SK-N-MC (cell line): Measurements from ENCODE around the gene SBF2.

Source experiments
- EZH2 ChIP-seq: fragments of 200-600 bp; sonication (generic); IDR thresholded peaks from one replicate; pipeline ENCODE4 v1.6.1; 2017; ENCODE audit warnings: antibody characterized with exemption
- FOXP2 ChIP-seq: optimal IDR thresholded peaks from 2 replicates; pipeline ENCODE3; 2011; ENCODE audit warnings: mild to moderate bottlenecking, moderate library complexity; ENCODE audit not compliant: insufficient read depth; ENCODE audit errors: extremely low read length, control extremely low read depth
- POLR2AphosphoS5 ChIP-seq: IDR thresholded peaks from 2 replicates; pipeline ENCODE4 v1.6.1; 2012; ENCODE audit warnings: mild to moderate bottlenecking, low read depth, low read length, borderline replicate concordance

GRCh38 chr11:9880657-9881056 lies 413.4 kb downstream of the SBF2 start:
- no peak for TF ChIP-seq EZH2
- no peak for TF ChIP-seq POLR2AphosphoS5
- no peak for TF ChIP-seq FOXP2
